HG03565 (cell line): Measurements from ENCODE around the gene KRT13.
"Not testable (repeated sequence)": the region's sequence is repeated elsewhere in the genome, so short reads cannot be mapped to it uniquely, and the experiment has no call there.

Source experiments
- ATAC-seq: cut with Tn5 transposase; IDR thresholded peaks from one replicate; pipeline ENCODE4 v1.9.1; 2021; ENCODE audit warnings: mild to moderate bottlenecking, moderate library complexity; ENCODE audit not compliant: unreplicated experiment

KRT13 gene

DNA sequence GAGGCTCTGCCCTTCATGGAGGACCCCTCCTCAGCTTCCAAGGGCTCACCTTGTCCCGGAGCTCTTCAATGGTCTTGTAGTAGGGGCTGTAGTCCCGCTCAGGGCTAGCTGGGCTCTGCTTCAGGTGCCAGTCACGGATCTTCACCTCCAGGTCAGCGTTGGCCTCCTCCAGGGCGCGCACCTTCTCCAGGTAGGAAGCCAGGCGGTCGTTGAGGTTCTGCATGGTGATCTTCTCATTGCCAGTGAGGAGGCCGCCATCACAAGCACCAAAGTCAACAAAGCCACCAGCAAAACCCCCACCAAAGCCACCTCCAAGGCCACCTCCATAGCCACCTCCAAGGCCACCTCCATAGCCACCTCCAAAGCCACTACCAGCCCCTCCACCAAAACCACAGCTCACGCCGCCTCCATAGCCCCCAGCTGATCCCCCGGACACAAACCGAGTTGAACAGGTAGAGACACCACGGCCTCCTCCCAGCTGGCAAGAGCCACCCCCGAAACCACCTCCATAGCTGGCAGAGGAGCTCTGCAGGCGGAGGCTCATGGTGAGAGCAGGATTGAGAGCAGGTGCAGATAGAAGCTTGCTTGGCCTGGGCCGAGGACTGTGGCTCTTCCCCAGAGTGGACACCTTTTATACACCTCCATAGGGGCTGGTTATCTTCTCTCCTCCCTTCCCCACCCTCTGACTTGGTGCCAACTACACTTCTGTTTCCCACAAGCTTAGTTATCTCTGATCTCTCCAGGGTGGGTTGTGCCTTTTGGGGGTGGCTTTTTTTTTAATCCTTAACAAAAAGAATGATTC is at the start of gene KRT13:
TSS of gene KRT13 (minus strand) at position 606 of the 802 bp plus-strand sequence. CDS start at position 544, 62 bp downstream.
- ATAC-seq, result no peak

DNA sequence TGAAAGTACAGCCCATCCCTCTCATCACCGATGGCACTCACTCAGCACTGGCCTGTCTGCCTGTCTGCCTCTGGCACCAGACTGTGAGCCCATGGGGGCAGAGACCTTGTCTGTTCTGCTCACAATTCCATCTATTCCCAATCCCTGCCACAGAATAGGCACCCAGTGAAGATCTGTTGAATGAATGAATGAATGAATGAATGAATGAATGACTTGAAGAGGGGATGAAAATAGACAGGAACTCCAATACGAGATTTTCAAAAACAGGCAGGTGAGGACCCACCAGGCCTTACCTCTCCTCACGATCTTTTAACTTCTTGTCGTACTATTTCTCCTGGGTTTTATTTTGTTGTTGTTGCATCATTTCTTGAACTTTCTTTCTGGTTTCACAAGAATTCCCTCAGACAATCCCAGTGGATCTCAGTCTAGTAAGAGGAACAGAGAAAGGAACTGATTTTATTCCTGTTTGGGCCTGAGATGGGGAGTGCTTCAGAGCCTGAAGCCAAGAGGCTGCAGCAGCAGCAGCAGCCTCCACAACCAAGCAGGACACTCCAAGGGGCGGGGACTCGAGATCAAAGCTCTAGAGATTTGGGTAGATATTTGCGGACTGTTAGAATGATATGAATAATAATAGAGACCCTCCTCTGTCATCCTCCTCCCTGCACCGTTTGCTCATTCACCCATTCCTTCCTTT is 48.7 kb upstream of the KRT13 start:
- no peak for ATAC-seq

DNA sequence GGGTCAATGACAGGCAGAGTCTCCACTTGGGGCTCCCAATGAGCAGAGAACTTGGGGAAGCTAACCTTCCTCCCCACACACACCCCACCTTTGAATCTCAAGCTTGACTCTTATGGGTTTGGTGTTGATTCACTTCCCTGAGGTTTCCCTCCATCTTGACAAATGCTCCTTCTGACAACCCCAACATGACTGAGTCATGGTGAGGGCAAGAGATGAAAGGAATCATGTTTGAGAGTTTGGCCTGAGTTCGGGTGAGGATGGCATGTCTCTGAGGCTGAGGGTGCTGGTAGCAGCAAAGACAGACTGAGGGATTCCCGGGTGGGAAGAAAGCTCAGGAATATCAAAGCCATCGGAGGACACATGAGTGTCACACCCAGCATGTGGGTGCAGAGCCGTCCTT is 47.8 kb upstream of the KRT13 start:
- no peak for ATAC-seq

DNA sequence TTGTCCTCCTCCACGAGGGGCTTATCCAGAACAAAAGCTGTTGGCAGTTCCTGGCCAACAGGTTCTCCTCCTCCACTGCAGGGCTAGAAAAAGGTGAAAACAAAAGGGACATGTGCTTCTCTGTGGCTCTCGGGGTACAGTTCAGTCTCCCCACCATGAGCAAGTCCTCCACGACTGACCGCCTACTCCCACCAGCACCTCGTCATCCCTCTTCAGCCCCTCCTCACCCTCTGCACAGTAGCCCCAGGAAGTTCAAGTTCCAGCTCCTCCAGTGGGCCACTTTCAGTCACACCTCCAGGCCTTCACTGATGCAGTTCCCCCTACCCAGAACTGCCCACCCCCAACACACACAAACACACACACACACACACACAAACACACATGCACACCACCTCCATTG is 47.0 kb upstream of the KRT13 start:
- ATAC-seq, result no peak

DNA sequence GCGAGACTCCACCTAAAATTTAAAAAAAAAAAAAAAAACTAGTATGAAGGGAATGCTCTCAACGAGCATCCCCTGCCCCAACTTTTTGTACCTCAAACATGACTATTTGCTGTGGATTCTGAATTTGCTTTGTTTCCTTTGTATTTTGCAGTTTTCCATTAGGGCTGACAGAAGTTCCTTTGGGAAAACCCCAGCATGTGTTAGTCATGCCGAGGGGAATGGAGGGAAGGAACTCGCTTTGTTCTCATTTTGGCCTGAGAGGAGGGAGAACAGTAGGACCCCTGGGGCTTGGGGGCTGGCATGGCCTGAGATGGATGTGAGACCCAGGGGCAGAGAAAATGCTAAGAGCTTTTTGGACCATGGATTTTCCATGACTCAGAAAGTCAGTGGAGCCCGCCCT is 46.0 kb upstream of the KRT13 start:
- no peak for ATAC-seq

DNA sequence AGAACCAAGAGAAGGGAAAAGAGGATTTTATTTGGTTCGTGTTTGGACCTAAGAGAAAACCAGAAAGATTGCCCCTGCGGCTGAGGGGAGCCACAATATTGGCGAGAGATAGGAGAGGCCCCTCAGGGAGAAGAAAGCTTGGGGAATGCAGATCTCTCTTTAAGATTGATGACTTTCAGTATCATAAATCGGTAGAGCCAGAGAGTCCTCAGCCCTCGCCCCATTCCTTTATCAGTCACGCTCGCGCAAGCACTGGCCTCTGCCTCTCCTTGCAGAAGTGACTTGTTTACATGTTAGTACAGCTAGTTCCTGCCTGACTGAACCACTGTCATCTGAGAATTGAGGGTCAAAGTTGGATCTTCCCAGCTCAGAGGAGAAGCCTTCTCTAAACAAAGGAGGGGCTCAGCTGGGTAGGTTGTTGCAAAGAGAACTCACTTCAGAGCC is 44.2 kb upstream of the KRT13 start:
- ATAC-seq, result no peak

DNA sequence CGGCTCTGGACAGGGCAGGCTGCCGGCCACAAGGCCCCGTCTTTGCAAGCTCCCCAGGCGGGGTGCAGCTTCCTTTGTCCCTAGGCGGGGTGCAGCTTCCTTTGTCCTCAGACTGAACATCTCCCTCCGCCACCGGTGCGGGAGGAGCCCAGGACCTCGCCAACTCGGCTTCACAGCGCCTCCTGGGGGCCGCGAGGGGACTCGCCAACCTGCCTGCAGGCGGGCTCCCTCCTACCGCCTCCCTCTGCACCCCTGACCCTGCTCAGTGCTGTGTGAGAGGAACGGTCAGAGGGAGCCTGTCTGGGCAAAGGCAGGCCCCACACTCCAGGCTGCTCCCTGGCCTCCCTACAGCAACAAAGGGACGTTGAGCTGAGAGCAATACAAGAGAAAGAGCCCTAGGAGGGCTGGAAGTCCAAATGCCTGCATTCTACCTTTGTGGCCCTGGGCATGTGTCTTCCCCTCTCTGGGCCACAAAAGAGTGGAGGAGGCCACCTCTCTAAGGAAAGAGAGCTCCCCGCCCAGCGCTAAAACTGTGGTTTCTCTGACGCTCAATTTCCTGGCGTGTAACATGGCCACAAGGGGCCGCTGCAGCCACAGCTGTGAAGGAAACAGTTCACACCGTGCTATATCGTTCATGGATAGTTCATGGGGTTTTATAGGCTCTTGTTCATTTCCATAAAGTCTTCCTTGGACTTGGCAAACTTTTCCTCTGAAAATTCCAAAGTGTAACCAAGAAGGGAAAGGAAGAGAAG is 43.6 kb upstream of the KRT13 start:
- ATAC-seq, result no peak

DNA sequence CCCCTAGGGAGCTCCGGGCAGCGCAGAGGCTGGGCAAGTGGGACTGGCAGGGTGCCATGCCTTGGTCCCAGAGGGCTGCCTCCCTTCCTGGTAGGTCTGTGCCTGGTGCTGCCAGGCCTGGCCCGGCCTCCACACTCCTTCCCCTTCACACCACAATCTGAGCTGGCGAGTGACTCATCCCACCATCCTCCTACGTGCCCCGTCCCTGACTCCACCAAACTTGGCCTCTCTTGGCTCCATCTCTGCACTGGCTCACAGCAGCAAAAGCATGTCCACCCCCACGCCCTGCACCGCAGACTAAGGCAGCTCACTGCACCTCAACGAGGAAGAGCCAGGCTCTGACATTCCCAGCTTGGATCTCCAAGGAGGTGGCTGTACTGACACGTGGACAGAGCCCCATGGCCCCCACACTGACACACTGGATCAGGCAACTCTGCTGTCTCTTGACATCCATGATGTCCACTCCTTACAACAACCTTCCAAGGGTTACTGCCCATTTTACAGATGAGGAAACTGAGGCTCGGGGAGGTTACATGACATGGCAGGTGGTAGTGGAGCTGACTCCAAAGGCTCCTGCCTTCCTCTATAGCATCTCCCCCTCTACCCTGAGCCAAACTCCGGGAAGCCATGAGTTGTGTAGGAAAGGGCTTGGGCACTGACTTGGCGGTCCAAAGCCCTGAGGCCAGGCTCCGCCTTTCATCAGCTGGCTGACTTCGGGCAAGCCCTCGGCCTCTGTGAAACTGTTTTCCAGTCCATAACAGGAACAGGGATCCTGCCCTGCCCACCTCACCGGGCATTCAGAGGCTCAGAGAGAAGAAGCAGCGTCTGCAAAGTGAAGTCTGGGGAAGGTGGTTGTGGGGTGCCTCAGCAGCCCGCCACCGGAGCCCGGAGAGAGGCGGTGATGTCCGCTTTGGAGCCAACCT is 42.8 kb upstream of the KRT13 start:
- ATAC-seq, result no peak

DNA sequence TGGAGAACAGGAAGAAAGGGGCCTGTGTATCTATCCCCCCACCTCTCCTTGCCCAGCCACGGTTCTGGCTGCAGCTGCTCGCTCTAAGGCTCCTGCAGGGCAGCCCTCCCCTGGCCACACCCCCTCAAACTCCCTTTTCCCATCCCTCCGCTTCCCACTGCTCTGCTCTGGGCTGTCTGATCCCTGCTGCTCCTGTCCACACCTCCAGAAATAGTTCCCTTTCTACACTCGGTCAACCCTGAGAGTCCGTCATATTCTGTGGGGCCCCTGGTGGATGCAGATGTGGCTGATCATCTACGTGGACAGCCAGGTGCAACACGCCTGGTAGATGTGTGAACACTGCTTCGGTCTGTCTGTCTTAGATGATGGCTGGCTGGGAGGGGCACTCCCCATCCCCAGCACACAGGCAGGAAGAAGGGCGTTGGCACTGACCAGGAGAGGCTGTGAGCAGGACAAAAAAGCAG is 42.0 kb upstream of the KRT13 start:
- ATAC-seq, result no peak

DNA sequence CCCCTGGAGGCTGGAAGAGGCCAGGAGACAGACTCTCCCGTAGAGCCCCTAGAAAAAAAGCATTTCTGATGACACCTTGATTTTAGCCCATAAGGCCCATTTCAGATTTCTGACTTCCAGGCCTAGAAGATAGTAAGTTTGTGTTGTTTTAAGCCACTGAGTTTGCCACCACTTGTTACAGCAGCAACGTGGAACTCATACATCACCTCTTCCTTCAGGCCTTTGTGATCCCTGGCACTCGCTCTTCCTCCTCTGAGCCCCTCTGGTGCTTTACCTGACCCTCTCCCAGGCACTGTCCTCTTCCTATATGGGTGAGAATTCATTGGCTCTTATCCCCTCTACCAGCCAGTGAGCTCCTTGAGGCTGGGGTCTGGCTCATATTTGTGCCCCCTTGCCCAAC is 41.4 kb upstream of the KRT13 start:
- no peak for ATAC-seq

DNA sequence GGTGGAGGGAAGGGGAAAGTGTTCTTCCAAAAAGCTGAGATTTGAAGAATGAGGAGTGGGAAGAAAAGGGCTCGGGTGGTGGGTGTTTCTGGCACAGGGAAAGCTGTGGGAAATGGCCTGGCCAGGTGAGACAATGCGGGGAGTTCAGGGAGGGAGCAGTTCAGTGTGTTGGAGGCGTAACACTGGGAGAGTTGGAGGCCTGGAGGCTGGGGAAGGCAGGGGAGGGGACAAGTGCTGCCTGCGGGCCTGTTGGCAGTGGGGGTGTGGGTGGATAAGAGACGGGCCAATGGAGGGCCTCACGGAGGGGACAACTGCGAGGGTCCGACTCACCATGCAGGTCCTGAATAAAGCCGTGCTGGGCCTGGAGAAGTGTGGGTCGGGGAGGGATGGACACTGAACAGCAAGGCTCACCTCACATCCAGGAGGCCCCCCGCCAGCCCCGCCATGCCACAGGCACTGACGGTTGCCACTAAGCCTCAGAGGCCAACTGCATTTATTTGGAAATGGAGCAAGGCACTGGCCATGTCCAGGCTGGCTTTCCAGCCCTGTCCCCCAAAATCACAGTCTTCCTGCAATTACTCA is 40.5 kb upstream of the KRT13 start:
- ATAC-seq, result no peak

DNA sequence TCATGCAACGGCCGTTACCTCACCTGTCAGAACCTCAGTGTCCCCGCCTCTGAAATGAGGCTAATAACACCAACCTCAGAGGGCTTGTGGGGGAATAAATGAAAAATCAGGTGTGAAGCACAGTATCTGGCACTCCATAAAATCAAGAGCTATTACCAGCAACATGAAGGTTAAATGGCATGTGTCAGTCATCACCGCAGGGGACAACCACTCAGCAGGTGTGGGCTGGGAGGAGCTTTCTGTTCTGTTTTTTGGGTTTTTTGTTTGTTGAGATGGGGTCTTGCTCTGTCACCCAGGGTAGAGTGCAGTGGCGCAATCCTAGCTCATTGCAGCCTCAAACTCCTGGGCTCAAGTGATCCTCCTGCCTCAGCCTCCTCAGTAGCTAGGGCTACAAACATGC is 39.5 kb upstream of the KRT13 start:
- no peak for ATAC-seq

DNA sequence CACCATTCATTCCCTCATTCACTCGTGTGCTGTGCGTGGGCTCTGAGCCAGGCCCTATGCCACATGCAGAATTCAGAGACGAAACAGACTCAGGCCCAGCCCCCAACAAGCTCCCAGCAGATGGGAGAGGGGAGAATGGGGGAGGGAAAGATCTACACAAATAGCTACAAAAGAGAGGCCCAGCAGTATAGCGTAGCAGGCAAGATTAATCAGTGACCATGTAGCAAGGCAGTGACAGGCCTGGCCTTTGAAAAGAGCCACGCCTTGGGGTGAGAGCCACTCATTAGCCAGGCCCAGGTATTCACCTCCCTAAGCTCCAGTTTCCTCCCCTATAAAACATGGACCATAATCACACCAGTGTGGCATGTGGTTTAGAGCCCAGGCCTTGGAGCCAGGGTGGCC is 39.1 kb upstream of the KRT13 start:
- no peak for ATAC-seq

DNA sequence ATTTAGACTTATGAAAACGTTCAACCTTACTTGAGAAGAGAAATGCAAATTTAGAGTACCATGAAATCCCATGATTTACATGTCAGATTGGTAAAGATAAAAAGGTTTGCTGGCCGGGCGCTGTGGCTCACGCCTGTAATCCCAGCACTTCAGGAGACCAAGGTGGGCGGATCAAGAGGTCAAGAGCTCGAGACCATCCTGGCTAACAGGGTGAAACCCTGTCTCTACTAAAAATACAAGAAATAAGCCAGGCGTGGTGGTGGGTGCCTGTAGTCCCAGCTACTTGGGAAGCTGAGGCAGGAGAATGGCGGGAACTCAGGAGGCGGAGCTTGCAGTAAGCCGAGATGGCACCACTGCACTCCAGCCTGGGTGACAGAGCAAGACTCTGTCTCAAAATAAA is 37.4 kb upstream of the KRT13 start:
- not testable (repeated sequence) for ATAC-seq

DNA sequence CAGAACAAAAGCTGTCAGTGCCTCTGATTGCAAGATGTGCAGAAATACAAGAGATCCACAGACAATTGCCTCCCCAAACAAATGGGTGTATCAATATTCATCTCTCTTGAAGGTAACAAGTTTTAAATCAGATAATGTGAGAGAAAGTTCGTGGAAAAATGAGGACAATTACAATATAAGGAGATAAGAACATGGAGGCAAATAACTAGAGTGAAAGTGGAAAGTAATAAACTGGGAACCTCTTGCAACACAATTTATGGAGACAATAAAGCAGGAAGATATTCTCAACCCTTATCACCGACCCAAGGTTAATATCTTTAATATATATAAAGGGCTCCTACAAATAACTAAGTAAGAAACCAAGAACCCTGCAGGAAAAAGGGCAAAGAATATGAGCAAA is 36.9 kb upstream of the KRT13 start:
- ATAC-seq, result no peak

DNA sequence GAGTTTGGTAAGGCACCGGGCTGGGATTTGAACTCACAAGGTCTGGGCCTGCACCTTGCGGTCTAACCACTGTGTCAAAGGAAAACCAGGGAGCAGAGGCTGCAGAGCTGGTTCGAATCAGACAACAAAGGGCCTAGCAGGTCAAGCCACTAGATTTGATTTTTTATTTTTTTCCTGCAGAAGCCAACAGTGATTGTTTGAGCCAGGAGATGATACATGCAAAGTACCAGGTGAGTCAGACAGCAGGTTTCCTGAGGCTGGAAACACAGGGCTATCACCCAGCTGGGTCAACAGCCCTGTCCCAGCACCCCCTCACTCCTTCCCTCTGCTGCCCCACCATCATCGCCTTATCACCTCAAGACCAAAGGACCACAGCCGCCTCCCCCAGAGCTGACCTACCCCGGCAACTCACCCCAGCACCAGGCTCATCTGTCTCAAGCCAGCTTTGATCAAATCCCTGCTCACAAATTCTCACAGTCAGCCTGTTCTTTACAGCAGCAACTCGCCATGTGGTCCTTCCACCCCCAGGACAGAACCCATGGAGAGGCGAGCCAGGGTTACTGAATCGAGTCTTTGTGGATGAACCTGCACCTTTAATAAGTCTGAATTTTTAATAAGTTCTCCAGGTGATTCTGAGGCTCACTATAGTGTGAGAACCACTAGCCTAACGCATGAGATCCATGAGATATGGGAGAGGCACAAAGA is 35.7 kb upstream of the KRT13 start:
- no peak for ATAC-seq

DNA sequence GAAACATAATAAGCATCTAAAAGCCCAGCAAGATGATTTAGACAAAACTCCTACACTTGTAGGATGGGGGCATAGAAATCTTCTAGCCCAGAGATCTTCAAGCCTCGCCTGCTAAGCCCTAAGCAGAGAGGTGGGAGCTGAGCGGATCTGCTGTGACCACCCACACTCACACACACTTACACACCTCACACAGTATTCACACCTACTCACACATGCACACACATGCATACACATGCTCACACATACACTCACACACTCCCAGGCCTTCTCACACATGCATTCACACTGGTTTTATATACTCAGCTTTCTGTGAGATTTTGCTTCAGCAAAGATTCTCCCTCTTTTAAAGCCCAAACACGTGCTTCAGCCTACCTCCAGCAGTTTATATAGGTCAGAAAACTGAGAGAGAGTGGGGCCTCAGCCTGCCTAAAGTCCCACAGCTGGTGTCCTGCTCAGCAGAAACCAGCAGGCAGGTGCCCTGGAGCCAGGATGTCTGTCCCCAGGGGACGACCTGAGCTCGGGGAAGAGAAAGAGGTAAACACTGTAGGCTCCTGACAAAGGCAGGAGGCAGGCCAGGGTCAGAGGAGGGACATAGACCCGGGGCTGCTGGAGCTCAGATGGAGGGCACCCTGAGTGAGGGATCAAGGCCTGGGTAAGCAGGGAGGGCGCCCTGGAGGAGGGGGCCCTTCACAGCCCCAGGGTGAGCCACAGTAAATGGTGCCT is 34.7 kb upstream of the KRT13 start:
- ATAC-seq, result no peak

DNA sequence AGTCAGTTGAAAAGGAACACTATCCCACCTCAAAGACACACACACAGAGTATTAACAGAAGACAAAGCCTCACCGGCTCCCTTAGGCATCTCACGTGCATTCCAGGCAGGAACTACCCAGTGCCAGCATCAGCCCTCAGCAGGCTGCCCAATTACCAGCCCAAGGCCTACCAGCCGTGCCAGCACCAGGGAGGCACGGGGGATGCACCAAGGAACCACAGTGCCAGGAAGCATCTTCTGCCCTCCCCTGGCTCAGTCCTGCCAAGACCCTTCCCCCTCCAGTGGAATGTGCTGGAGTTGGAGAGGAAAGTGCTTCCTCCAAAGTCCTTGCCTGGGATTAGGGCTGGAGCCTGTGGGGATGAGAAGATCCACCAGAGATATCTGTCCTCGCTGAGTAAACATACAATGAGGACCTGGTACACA is 33.7 kb upstream of the KRT13 start:
- ATAC-seq, result no peak

DNA sequence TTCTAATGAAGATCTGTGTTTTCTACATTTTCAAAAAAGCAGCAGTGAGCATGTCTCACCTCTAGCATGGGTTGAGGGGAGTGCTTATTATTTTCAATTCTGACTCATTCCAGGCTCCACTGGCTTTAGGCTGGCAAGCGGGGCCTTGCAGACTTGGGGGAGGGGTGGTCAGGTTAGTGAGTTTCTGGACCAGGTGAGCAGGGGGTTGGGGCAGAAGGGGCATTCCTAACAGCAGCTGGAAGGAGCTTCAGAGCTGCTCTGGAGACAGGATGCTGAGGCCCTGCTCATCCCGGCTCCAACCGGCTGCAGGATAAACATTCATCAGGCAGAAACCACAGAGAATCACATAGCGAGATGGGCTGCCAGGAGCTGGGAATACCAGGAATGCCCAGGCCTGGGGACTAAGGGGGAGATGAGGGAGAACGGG is 33.2 kb upstream of the KRT13 start:
- ATAC-seq, result no peak
